HS-27A (cell line): ENCODE measurements around the gene GPR179.
A peak's percentile ranks its signal among the peaks of the same experiment; 100 is the strongest.

Experiments used
- DNase-seq: peaks from one replicate; pipeline ENCODE4 v3.0.0-alpha.2; 2012; ENCODE audit warnings: low read depth, missing footprints

GPR179 gene, protein sequence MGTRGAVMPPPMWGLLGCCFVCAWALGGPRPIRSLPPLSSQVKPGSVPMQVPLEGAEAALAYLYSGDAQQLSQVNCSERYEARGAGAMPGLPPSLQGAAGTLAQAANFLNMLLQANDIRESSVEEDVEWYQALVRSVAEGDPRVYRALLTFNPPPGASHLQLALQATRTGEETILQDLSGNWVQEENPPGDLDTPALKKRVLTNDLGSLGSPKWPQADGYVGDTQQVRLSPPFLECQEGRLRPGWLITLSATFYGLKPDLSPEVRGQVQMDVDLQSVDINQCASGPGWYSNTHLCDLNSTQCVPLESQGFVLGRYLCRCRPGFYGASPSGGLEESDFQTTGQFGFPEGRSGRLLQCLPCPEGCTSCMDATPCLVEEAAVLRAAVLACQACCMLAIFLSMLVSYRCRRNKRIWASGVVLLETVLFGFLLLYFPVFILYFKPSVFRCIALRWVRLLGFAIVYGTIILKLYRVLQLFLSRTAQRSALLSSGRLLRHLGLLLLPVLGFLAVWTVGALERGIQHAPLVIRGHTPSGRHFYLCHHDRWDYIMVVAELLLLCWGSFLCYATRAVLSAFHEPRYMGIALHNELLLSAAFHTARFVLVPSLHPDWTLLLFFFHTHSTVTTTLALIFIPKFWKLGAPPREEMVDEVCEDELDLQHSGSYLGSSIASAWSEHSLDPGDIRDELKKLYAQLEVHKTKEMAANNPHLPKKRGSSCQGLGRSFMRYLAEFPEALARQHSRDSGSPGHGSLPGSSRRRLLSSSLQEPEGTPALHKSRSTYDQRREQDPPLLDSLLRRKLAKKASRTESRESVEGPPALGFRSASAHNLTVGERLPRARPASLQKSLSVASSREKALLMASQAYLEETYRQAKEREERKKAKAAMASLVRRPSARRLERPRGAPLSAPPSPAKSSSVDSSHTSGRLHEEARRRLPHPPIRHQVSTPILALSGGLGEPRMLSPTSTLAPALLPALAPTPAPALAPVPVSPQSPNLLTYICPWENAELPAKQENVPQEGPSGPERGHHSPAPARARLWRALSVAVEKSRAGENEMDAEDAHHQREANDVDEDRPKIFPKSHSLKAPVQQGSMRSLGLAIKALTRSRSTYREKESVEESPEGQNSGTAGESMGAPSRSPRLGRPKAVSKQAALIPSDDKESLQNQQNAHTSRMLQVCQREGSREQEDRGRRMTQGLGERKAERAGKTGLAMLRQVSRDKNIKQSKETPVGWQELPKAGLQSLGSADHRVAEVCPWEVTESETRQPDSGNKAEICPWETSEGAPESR (N-terminal part only)

DNA sequence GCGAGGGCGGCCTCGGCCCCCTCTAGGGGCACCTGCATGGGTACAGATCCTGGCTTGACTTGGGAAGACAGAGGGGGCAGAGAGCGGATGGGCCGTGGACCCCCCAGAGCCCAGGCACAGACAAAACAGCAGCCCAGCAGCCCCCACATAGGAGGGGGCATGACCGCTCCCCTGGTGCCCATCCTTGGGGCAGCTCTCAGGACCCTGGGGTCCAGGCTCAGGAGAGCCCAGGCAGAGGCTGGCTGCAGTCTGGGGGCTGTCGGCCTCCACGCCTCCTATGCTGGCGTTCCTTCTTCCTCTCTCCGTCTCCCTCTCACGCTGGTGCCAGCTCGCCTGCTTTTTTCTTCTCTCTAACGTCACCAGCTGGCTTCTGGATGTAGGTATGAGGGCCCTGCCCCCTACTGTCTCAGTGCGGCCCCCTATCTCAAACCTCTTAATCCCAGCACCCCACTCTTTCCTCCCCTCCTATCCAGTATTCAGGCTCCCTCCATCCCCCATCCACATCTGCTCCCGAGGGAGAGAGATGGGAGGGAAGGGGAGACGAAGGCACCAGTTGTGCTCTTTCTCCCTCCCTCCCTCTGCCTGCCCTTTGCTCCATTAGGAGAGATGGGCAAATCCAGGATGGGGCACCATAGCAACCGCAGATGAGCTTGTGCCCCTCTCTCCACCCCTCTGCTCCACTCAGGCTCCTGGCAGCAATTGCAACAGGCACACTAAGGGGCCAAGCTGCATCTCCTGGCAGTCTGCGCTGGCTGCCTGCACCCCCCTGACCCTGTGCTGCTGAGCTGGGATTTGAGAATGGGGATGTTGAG, at the start of gene GPR179:
GPR179 (minus strand) TSS at position 349 of the 812 bp plus-strand sequence; CDS start at position 182, 167 bp downstream.
- DNase-seq: no peak

DNA sequence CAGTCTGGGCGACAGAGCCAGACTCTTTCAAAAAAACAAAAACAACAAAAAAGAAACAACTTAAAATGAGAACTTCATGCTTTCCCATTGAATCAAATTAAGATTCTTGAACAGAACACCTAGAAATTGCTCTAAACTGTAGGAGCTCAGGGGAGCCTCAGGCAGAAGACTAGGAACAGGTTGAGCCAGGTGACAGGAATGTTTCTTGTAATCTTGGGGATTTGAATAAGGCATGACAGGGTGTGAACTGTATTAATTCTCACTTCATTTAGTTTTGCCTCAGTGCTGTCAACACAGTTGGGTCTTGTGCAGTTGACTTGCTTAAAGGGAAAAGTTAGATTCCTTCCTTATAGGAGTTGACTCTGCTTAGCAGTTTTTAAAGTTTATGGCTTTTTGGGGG, 35.7 kb upstream of the GPR179 start:
- DNase-seq: no peak

DNA sequence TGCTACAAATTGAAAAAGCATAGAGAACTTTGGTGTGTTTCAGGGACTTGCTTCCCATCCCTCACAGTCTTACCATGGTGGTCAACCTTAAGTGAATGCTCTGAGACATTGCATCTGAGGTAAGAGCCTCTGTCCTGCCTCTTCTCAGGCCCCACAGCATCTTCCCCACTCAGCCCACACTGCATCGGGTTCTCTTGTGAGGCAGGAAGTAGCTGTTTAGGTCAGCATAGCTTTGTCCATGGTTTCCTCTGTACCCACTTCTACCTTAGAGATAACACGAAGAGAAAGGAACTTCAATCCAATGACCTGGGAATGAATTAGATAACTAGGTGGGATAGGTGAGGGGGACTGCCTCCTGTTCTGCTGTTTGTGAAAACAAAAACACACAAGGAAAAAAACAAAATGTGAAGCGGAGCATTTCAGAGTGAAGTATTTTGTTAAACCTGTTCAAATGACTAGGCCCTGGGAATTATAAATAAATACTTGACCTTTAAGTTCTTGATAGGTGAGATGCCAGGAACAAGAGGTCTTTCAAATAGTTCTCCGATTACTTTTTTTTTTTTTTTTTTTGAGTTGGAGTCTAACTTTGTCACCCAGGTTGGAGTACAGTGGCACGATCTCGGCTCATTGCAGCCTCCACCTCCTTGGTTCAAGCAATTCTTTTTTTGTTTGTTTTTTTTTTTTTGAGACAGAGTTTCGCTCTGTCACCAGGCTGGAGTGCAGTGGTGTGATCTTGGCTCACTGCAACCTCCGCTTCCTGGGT, 25.5 kb upstream of the GPR179 start:
- DNase-seq: no peak

DNA sequence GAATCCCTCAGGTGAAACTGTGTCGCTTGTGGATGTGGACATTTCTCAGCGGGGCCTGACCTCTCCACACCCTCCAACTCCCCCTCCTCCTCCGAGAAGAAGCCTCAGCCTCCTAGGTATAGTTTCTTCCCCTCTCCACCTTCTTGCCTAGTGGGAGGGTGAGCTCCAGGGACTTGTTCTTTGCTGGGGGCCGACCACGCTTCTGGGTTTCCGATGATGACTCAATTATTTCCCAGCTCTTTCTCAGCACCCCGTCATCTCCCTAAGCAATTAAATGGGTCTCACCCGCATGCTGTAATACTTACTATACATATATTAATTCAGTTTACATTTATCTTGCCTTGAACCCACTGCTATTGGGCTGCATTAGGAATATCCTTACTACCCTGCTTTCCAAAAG, 21.0 kb upstream of the GPR179 start:
- no peak for DNase-seq

DNA sequence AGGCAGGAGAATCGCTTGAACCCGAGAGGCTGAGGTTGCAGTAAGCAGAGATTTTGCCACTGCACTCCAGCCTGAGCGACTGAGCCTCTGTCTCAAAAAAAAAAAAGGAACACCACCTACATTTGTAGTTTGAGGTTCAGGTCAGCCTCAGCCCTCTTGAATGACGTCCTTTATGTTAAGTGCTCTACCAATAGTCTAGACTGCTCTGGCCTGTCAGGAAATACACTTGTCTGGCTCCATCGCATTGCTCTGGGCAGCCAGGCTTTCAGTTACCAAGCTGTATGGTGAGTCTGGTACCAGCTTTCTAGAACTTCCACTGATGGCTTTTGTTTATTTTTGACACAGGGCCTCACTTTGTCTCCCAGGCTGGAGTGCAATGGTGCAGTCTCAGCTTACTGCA, 19.3 kb upstream of the GPR179 start:
- no peak for DNase-seq

DNA sequence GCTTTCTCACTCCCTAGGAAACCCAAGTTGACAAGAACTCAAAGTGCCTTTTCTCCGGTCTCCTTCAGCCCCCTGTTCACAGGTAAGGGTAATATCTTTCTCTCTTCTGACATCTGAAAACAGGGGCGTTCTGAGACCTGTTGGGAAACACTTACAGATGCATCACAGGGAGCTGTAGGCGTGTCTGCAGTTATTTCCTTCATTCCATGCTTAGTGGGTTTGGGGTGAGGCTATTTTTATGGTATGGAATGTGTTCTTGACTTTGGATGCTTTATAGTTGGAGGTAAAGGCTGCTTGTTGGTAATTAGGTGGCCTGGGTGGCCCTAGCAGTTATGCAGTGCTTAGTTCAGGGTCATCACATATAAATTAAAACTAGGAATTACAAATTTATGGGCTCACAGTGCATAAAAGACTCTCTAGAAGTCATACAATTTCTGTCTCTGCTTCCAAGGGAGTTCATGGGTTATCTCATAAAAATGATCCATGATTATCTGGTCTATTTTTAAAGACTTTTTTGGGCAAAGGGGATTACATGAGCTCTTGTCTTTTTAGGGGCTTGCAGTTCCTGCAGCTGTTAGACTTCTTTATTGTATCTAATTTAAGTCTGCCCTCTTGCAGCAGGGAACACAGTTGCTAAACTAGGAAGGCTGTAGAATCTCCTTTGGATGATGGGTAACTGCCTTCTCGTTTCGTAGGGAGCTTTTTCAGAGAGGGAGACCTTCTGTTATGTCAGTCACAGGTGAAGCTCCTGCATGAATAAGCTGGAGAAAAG, 18.1 kb upstream of the GPR179 start:
- DNase-seq: no peak

DNA sequence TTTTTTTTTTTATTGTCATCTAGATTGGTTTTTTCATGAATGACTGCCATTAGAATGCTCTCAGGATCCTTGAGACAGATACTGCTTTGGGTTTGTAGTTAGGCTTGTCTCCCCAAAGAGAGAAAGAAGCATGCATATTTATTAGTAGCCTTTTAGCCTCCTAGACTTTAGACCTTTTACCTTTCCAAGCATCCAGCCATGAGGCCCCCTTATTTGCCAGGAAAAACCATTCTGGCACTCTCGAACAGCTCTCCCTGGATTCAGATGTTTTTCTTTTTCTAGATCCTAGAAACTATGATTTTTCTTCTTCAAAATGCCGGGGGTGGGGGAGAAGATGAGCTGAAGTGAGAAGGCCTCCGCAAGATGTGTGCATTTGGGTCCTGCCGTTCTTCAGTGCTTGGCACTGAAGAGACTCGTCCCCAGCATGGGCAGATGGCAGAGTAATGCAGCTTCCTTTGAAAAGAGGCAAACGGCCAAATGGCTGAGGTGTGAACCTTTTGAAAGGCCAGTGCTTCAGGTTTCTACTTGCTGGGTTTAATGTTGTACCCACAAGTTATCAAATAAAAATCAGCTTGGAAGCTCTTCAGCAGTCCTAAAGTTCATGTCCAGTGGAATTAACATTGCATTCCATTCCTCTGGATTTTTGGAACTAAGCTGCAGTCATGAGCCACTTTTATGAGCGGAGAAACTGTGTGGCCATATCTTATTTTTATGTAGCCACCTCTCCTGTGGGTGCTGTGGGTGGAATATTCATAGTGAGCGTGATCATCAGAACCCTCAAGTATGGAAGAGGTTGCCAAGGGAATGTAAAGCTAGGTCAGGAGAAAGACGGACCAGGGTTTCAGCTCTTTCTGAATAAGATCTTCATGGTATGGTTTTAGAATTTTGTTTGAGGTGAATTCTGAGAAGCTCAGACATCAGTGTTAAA, 15.1 kb upstream of the GPR179 start:
- no peak for DNase-seq

DNA sequence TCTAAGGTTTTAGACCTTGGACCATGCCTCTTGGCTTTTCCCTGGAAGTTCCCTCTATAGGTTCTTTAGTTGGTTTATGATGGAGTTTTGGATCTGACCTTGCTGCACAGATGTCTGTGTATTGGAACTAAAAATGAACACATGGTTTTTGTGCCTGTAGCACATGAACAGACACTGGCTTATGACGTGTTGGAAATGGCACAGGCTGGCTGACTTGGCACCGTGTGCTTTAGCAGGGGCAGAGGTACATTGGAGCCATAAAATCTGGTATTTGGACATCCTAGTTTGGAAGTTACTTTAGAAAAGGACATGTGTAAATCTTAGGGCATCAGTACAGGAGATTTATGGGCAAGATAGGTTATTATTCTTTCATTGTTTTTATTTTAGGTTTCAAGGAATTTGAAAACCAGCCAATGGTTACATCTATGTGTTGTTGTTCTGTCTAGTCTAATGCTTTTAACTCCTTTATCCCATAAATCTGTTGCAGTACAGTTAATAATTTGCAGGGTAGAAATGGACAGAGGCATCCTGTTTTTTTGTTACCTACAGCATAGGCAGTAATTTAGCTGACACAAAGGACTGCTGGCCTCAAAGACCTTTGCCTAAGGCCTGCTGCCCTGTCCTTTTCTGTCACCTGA, 13.8 kb upstream of the GPR179 start:
- no peak for DNase-seq

DNA sequence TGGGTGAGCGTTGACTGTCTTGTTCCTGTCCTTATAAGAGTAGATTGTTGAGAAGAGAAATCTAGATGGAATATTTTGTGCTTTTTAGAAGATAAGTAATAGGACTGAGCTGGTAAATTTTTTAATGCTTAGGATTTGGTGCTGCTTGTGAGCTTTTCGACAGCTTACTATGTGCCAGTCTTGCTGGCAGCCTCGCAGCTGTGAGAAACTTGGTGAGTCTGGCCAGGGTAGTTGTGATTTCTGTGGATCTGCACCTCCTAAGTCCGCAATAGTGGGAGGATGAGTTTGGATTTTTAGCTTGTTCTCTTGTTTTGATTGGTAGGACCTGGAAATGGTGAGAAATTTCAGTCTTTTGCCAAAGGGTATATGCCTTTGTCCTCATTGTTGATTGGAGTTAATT, 11.5 kb upstream of the GPR179 start:
- no peak for DNase-seq

DNA sequence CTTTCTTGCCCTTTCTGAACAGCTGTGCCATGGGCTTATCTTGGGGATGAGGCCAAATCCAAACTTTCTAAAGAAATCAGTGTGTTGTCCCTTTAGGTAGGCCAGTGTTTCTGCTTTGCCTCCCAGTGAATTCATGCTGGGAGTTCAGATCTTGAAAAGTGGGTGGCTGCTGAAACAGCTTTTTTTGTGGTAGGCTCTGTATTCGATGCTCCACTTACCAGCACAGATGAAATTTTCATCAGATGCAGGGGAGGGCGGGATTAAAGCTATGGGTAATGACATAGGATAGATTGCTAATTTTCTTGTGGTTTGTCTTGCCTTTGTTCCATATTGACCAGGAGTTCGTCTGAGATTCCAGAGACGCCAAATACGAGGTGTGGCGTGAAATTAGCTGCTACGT, 10.7 kb upstream of the GPR179 start:
- DNase-seq: no peak

DNA sequence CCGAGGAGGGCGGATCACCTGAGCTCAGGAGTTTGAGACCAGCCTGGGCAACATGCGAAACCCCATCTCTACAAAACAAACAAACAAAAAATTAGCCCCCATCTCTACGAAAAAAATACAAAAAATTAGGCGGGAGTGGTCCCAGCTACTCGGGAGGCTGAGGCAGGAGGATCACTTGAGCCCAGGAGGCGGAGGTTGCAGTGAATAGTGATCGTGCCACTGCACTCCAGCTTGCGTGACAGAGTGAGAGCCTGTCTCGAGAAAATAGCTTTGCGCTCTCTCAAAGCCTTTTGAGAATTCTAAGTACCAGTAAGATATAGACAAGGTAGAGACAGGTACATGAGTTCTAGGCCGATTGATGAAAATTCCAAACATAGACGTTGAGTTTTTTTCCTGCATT, 9.9 kb upstream of the GPR179 start:
- DNase-seq: no peak

DNA sequence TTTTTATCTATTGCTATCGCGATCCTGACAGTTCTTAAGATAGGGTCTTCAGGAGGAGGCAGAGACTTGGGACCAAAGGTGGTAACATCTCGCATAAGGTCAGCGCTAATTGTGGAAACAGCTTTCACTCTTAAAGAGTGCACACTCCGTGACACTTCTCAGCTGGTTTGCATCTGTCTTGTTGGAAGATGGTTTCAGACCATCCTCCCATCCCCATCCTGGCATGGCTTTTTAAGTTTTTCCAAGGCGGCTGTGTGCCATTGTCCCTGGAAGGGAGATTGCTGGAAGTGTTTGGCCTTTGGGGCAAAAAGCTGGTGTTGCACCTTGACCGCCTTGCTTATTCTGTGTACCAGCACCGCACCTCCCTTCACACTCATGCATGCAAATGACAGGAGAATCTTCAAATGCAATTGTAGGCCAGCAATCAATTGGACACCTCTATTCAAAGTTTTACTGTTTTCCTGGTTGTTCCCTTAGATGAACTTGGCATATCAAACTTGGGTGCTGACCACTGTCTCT, 9.4 kb upstream of the GPR179 start:
- no peak for DNase-seq

DNA sequence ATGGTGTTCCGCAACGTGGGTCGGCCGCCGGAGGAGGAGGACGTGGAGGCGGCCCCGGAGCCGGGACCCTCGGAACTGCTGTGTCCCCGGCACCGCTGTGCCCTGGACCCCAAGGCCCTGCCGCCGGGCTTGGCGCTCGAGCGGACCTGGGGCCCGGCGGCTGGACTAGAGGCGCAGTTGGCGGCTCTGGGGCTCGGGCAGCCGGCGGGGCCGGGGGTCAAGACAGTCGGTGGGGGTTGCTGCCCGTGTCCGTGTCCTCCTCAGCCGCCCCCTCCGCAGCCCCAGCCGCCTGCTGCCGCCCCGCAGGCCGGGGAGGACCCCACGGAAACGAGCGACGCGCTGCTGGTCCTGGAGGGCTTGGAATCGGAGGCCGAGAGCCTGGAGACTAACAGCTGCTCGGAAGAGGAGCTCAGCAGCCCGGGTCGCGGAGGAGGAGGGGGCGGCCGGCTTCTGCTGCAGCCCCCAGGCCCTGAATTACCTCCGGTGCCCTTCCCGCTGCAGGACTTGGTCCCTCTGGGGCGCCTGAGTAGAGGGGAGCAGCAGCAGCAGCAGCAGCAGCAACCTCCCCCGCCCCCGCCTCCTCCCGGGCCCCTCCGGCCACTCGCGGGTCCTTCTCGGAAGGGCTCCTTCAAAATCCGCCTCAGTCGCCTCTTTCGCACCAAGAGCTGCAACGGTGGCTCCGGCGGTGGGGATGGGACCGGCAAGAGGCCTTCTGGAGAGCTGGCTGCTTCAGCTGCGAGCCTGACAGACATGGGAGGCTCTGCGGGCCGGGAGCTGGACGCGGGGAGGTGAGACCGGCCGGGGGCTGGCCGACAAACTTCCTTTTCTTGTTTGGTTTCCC, 8.7 kb upstream of the GPR179 start:
- DNase-seq: no peak

DNA sequence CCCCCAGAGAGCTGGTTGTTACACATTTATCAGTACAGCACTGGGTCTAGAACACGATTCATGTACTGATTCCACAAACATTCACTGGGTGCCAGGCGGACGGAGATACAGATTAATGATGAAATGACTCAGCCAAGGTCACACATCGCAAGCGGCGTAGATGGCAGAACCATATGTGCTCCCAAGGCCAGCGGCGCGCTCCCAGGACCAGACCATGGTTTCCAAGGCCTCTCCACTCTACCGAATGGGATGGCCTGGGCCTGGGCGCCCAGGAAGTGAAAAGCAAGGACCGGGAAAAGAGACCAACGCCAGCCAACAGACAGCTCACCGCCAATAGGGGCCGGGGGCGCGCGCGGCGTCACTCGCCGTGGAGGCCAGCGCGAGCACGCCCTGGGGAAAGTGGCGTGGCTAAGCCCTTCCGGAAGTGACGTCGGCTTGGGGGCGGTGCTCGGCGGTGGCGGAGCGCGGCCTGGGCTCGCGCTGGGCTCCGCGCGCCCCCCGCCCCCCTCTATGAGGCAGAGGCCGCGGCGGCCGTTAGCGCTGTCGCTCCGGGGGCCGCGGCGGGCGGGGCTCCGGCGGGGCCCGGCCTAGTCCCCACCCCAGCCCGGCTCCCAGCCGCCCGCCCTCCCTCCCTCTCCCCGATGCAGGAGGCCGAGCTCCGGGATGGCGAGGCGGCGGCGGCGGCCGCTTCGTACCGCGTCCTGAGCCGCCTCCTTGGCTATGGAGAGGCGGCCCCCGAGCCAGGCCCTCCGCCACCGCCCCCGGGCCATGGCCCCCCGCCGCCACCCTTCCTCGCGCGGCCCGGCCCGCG, 7.9 kb upstream of the GPR179 start, which contains the start of gene SOCS7:
SOCS7 (plus strand) TSS at position 433 of the 811 bp plus-strand sequence; CDS start at position 642, 209 bp downstream.
- no peak for DNase-seq

DNA sequence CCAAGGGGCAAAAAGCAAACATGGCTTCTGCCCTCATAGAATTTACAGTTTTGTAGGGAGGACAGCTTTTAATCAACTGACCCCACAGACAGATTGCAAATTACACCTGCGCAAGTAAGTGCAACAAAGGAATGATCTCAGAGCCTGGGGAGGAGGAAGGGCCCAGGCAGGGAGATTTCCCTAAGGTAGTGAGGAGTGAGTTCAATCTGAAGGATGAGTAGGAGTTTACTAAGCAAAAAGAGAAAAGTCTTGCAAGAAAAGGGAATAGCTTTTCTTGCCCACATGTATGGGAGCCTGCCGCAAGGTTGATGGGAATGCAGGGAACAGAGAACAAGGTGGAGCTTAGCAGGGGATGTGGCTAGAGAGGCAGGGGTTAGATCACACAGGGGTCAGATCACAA, 6.3 kb upstream of the GPR179 start:
- no peak for DNase-seq

DNA sequence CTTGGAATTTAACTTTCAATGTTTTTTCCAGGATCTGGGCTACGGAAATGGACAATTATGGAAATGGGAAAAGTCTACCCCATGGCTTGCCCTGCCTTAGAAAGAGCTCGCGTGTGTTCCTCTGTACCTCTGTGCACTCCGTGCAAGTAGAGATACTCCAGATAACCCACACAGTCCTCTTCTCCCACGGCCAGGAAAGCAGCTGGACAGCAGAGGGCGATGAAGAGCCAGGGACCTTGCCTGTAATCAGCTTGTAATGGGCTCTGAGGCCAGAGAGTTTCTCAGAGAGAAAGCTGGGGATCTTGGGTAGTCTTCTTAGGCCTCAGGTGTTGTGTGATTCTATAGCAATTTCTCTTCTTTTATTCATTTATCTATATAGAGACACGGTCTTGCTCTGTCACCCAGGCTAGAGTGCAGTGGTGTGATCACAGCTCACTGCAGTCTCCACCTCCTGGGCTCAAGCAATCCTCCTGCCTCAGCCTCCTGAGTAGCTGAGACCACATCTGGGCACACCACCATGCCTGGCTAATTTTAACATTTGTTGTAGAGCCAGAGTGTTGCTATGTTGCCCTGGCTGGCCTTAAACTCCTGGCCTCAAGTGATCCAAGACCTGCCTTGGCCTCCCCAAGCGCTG, 5.5 kb upstream of the GPR179 start:
- peak; percentile 35 for DNase-seq
